ENCODE data around the gene GPRIN2.
A peak's percentile ranks its signal among the peaks of the same experiment; 100 is the strongest.
"Not testable (repeated sequence)": the region's sequence is repeated elsewhere in the genome, so short reads cannot be mapped to it uniquely, and the experiment has no call there.

The GPRIN2 gene

DNA sequence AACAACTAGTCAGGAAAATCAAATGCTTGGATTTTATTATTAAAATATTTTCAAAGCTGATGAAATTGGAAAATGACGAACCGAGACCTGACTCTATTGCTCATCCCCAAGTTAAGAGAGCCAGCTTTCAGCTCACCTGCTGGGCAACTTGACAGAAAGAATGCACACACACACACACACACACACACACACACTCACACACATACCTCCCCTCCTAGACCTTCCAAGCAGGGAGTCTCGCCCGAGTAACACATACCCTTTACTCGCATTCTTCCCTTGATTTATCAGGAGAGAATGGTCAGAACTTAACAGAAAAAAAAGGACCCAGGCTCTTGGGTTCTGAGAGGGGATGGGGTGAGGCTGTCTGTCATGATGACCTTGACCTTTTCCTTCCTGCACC lies 19.1 kb downstream of the GPRIN2 start:
- ChIA-PET CTCF (no interaction called here), POLR2A (no interaction called here)
- DNase-seq (ENCODE audit: extremely low spot score): no peak

DNA sequence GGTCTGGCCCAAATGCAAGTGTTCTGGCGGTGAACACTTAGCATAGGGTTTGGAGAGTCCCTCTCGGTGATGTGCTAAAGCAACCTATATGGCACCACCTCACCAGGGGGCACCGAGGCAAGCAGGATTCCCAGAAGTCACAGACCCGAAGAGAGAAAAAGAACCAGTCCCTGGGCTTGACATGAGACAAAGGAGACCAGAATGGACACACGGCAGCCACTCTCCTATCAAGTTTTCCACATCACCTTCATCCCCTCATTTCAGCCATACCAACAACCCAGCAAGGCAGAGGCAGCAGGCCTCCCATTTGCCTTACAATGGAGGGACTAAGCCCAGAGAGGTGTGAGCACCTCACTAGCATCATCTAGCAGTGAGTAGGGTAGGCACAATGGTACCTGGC lies 19.7 kb downstream of the GPRIN2 start:
- TF ChIP-seq FOXK2 (IDR thresholded peaks at IDR 0.05) (no peak), BHLHE40 (IDR thresholded peaks at IDR 0.05; ENCODE audit: borderline replicate concordance) (no peak), TARDBP (IDR thresholded peaks at IDR 0.05) (no peak), FOXA1 (IDR thresholded peaks at IDR 0.05) (no peak), SUZ12 (IDR thresholded peaks at IDR 0.05) (no peak), ELF4 (IDR thresholded peaks at IDR 0.05) (no peak), FOXM1 (IDR thresholded peaks at IDR 0.05; ENCODE audit: borderline replicate concordance) (no peak), L3MBTL2 (conservative IDR thresholded peaks at IDR 0.05) (no peak), ZNF384 (IDR thresholded peaks at IDR 0.05) (no peak), SP1 (IDR thresholded peaks at IDR 0.05) (no peak)
- DNase-seq (ENCODE audit: extremely low spot score): no peak
- ChIA-PET POLR2A (no interaction called here), CTCF (no interaction called here)

More for the DNA sequence above, 19.1 kb downstream of the GPRIN2 start:
- TF ChIP-seq FOXA1 (IDR thresholded peaks at IDR 0.05) (no peak), ELF4 (IDR thresholded peaks at IDR 0.05) (no peak), L3MBTL2 (conservative IDR thresholded peaks at IDR 0.05) (no peak), ARNT (IDR thresholded peaks at IDR 0.05) (no peak), HDGF (IDR thresholded peaks at IDR 0.05; ENCODE audit: borderline replicate concordance) (no peak), FOXM1 (IDR thresholded peaks at IDR 0.05; ENCODE audit: borderline replicate concordance) (no peak), CTBP1 (IDR thresholded peaks at IDR 0.05; ENCODE audit: borderline replicate concordance) (no peak), NFRKB (IDR thresholded peaks at IDR 0.05) (no peak), TARDBP (IDR thresholded peaks at IDR 0.05) (no peak)
- TF ChIP-seq, protein P1, sequence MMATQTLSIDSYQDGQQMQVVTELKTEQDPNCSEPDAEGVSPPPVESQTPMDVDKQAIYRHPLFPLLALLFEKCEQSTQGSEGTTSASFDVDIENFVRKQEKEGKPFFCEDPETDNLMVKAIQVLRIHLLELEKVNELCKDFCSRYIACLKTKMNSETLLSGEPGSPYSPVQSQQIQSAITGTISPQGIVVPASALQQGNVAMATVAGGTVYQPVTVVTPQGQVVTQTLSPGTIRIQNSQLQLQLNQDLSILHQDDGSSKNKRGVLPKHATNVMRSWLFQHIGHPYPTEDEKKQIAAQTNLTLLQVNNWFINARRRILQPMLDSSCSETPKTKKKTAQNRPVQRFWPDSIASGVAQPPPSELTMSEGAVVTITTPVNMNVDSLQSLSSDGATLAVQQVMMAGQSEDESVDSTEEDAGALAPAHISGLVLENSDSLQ (IDR thresholded peaks at IDR 0.05): no peak

DNA sequence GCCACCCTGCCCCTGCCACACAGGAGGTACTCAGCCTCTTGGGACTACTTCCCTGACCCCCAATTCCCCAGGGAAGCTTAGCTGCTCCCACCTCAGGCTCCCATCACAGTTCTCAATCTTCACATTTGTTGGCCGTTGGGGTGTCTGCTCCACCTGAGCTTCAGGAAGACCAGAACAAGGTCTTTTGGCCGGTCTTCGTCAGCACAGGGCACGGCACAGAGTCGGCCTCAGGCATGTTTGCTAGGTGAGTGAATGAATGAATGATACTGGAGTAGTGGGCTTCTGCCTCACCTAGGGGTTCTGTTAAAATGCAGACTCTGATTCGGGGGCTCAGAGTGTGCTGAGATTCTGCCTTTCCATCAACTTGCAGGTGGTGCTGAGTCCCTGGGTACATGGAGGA lies 20.3 kb downstream of the GPRIN2 start:
- TF ChIP-seq FOXA1 (IDR thresholded peaks at IDR 0.05) (no peak), CTBP1 (IDR thresholded peaks at IDR 0.05; ENCODE audit: borderline replicate concordance) (no peak), SP1 (IDR thresholded peaks at IDR 0.05) (no peak), FOXM1 (IDR thresholded peaks at IDR 0.05; ENCODE audit: borderline replicate concordance) (no peak), NFRKB (IDR thresholded peaks at IDR 0.05) (no peak), BHLHE40 (IDR thresholded peaks at IDR 0.05; ENCODE audit: borderline replicate concordance) (no peak), LEF1 (IDR thresholded peaks at IDR 0.05; ENCODE audit: borderline replicate concordance) (no peak), L3MBTL2 (conservative IDR thresholded peaks at IDR 0.05) (no peak)
- TF ChIP-seq, protein P1 (IDR thresholded peaks at IDR 0.05): no peak
- ChIA-PET CTCF (no interaction called here), POLR2A (no interaction called here)
- DNase-seq (ENCODE audit: extremely low spot score): no peak

DNA sequence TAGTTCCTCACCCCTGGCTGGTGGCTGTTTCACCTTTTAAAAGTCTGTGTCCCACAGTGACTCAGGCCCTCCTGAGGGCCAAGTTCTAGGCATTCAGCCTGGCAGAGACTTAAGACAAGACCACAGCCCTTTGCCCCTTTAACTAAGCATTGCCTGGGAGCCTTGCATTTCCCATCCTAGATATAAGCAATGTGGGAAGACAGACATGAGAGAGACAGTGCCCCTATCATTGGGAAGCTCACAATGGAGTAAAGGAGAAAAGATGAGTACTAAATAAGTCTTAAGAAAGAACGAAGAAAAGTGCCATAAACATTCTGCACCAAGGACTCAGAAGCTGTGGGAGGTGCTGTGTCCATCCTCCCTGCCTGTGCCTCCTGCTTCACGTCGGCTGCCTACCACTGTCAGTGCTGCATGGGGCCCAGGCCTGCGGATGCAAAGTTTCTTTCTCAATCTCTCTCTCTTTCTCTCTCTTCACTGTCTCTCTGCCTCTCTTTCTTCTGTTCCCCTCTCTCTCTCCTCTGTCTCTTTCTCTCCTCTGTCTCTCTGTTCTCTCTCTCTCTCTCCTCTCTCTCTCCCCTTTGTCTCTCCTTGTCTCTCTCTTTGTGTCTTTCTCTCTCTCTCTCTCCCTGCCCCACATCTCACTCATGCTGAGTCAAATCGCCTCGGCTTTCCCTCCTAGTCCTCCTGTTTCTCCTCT lies 21.5 kb downstream of the GPRIN2 start:
- no peak for DNase-seq (ENCODE audit: extremely low spot score)
- CTCF ChIA-PET: no interaction called here
- POLR2A ChIA-PET: interaction anchor here (1.0 kb wide), 1 partner anchor 18 kb away, joined by 3 read pairs; no protein-coding TSS in a partner anchor
- peak; percentile 57; the same call in 1 of the 2 replicates for TF ChIP-seq SUZ12 (IDR thresholded peaks at IDR 0.05)
- TF ChIP-seq L3MBTL2 (conservative IDR thresholded peaks at IDR 0.05): no peak

GRCh38 chr10:46532256-46532655 lies 24.2 kb downstream of the GPRIN2 start:
- POLR2A ChIA-PET; CTCF ChIA-PET; DNase-seq (ENCODE audit: extremely low spot score): not testable (repeated sequence)

- CTCF ChIA-PET: interaction anchor here (0.6 to 1.3 kb wide), 2 partner anchors 10 to 13 kb away, joined by 3 to 6 read pairs; no protein-coding TSS in a partner anchor
- POLR2A ChIA-PET: no interaction called here
- no peak for DNase-seq (ENCODE audit: extremely low spot score)
- no peak for TF ChIP-seq BHLHE40 (IDR thresholded peaks at IDR 0.05; ENCODE audit: borderline replicate concordance)
- no peak for TF ChIP-seq ARNT (IDR thresholded peaks at IDR 0.05)
- TF ChIP-seq FOXK2 (IDR thresholded peaks at IDR 0.05): no peak
- no peak for TF ChIP-seq SP1 (IDR thresholded peaks at IDR 0.05)
- TF ChIP-seq HDGF (IDR thresholded peaks at IDR 0.05; ENCODE audit: borderline replicate concordance): no peak
- no peak for TF ChIP-seq L3MBTL2 (conservative IDR thresholded peaks at IDR 0.05)
- no peak for TF ChIP-seq ELF4 (IDR thresholded peaks at IDR 0.05)
- no peak for TF ChIP-seq ZNF384 (IDR thresholded peaks at IDR 0.05)
- no peak for TF ChIP-seq FOXM1 (IDR thresholded peaks at IDR 0.05; ENCODE audit: borderline replicate concordance)
- no peak for TF ChIP-seq TARDBP (IDR thresholded peaks at IDR 0.05)
- no peak for TF ChIP-seq LEF1 (IDR thresholded peaks at IDR 0.05; ENCODE audit: borderline replicate concordance)
Observed at GRCh38 chr10:46530249-46531186, 25.9 kb downstream of the GPRIN2 start.

DNA sequence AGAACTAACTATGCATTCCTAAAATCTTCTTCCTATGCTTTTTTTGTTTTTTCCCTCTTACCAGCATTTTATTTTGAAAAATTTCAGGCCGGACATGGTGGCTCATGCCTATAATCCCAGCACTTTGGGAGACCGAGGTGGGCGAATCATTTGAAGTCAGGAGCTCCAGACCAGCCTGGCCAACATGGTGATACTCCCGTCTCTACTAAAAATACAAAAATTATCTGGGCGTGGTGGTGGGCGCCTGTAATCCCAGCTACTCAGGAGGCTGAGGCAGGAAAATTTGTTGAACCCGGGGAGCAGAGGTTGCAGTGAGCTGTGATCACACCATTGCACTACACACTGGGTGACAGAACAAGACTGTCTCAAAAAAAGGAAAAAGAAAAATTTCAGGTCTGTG lies 26.7 kb downstream of the GPRIN2 start:
- DNase-seq (ENCODE audit: extremely low spot score); CTCF ChIA-PET; POLR2A ChIA-PET: not testable (repeated sequence)

Data from HEK293T (cell line).